ENCODE results near the gene TBCC. TPM values are rescaled to one million over a fixed set of nuclear protein-coding genes. Genes with fewer than 3 reads are reported as not detected.

Gene TBCC
- total and polyA plus RNA-seq, 7 experiments from 2014 or later, result 39.6 to 119 (median 73.5) TPM

GRCh38 chr6:42711930-42712329 is 34.0 kb downstream of the TBCC start:
- no peaks in the 10 kb centered on the region for H3K27me3 ChIP-seq (ENCODE audit: control insufficient read depth in 2 of 2, insufficient read depth in 2 of 2, low read length in 2 of 2)
- ChIA-PET POLR2A (no interaction called here), CTCF (no interaction called here)
- Mint-ChIP-seq H3K27ac (no peak overlapping the region), H3K4me1 (no peaks in the 10 kb centered on the region), H3K36me3 (peaks cover 0 to 1% (median 0%) of the 10 kb centered on the region in 5 donors), H3K27me3 (peaks cover 0 to 7% (median 0%) of the 10 kb centered on the region in 5 donors), H3K4me3 (no peak overlapping the region), H3K9me3 (peaks cover 0 to 7% (median 3%) of the 10 kb centered on the region in 11 donors)
- H3K9me3 ChIP-seq (ENCODE audit: control insufficient read depth in 2 of 3, low read length in 3 of 3), result peaks cover 0 to 5% (median 0%) of the 10 kb centered on the region in 3 experiments
- no peak overlapping the region for H3K4me3 ChIP-seq (ENCODE audit: low read length)
- H3K4me1 ChIP-seq (ENCODE audit: control insufficient read depth in 2 of 2, insufficient read depth in 2 of 2, low read length in 2 of 2), result no peaks in the 10 kb centered on the region
- ATAC-seq (no peak), DNase-seq (no peak)
- no peaks in the 10 kb centered on the region for H3K36me3 ChIP-seq (ENCODE audit: control insufficient read depth in 2 of 3, insufficient read depth in 3 of 3, low read length in 3 of 3)
- no peak overlapping the region for H3K27ac ChIP-seq (ENCODE audit: low read depth, low read length)
- intact Hi-C loops (cut with micrococcal nuclease), result no loop called here

- Histone ChIP-seq H3K27me3 (ENCODE audit: control insufficient read depth in 2 of 2, insufficient read depth in 2 of 2, low read length in 2 of 2) (no peaks in the 10 kb centered on the region), H3K4me1 (ENCODE audit: control insufficient read depth in 2 of 2, insufficient read depth in 2 of 2, low read length in 2 of 2) (no peaks in the 10 kb centered on the region), H3K9me3 (ENCODE audit: control insufficient read depth in 2 of 3, low read length in 3 of 3) (peaks cover 0 to 5% (median 0%) of the 10 kb centered on the region in 3 experiments), H3K27ac (ENCODE audit: low read depth, low read length) (no peak overlapping the region), H3K4me3 (ENCODE audit: low read length) (no peak overlapping the region), H3K36me3 (ENCODE audit: control insufficient read depth in 2 of 3, insufficient read depth in 3 of 3, low read length in 3 of 3) (no peaks in the 10 kb centered on the region)
- H3K27ac Mint-ChIP-seq, result no peak overlapping the region
- ATAC-seq (no peak), DNase-seq (no peak)
- H3K4me3 Mint-ChIP-seq, result no peak overlapping the region
- no peaks in the 10 kb centered on the region for H3K4me1 Mint-ChIP-seq
- intact Hi-C loops (cut with micrococcal nuclease), result no loop called here
- peaks cover 0 to 1% (median 0%) of the 10 kb centered on the region in 5 donors for H3K36me3 Mint-ChIP-seq
- H3K27me3 Mint-ChIP-seq, result peaks cover 0 to 7% (median 0%) of the 10 kb centered on the region in 5 donors
- ChIA-PET POLR2A (interaction anchor here (0.7 kb wide), 1 partner anchor 16 kb away, joined by 3 read pairs; no protein-coding TSS in a partner anchor), CTCF (no interaction called here)
- H3K9me3 Mint-ChIP-seq, result peaks cover 0 to 7% (median 3%) of the 10 kb centered on the region in 11 donors
Measured at GRCh38 chr6:42710316-42710715, 35.6 kb downstream of the TBCC start.

GRCh38 chr6:42709871-42710270 is 36.0 kb downstream of the TBCC start:
- Mint-ChIP-seq H3K4me1 (no peaks in the 10 kb centered on the region), H3K36me3 (peaks cover 0 to 1% (median 0%) of the 10 kb centered on the region in 5 donors), H3K4me3 (no peak overlapping the region), H3K27ac (no peak overlapping the region), H3K9me3 (peaks cover 0 to 7% (median 3%) of the 10 kb centered on the region in 11 donors), H3K27me3 (peaks cover 0 to 7% (median 0%) of the 10 kb centered on the region in 5 donors)
- Histone ChIP-seq H3K36me3 (ENCODE audit: control insufficient read depth in 2 of 3, insufficient read depth in 3 of 3, low read length in 3 of 3) (no peaks in the 10 kb centered on the region), H3K27ac (ENCODE audit: low read depth, low read length) (no peak overlapping the region), H3K27me3 (ENCODE audit: control insufficient read depth in 2 of 2, insufficient read depth in 2 of 2, low read length in 2 of 2) (no peaks in the 10 kb centered on the region), H3K9me3 (ENCODE audit: control insufficient read depth in 2 of 3, low read length in 3 of 3) (peaks cover 0 to 5% (median 0%) of the 10 kb centered on the region in 3 experiments), H3K4me3 (ENCODE audit: low read length) (no peak overlapping the region), H3K4me1 (ENCODE audit: control insufficient read depth in 2 of 2, insufficient read depth in 2 of 2, low read length in 2 of 2) (no peaks in the 10 kb centered on the region)
- intact Hi-C loops (cut with micrococcal nuclease), result no loop called here
- ATAC-seq (no peak), DNase-seq (no peak)
- ChIA-PET CTCF (interaction anchor here (0.6 kb wide), 1 partner anchor 64 kb away, joined by 4 read pairs; no protein-coding TSS in a partner anchor), POLR2A (interaction anchor here (0.7 kb wide), 1 partner anchor 17 kb away, joined by 3 read pairs; no protein-coding TSS in a partner anchor)

GRCh38 chr6:42708096-42708495 is 37.8 kb downstream of the TBCC start:
- no peak overlapping the region for H3K4me3 ChIP-seq (ENCODE audit: low read length)
- peaks cover 0 to 7% (median 0%) of the 10 kb centered on the region in 5 donors for H3K27me3 Mint-ChIP-seq
- H3K9me3 ChIP-seq (ENCODE audit: control insufficient read depth in 2 of 3, low read length in 3 of 3), result peaks cover 0 to 5% (median 0%) of the 10 kb centered on the region in 3 experiments
- H3K4me1 Mint-ChIP-seq, result peaks cover 0 to 2% (median 0%) of the 10 kb centered on the region in 7 donors
- H3K36me3 ChIP-seq (ENCODE audit: control insufficient read depth in 2 of 3, insufficient read depth in 3 of 3, low read length in 3 of 3), result no peaks in the 10 kb centered on the region
- no peak for DNase-seq
- H3K9me3 Mint-ChIP-seq, result peaks cover 0 to 7% (median 3%) of the 10 kb centered on the region in 11 donors
- H3K27ac Mint-ChIP-seq, result no peak overlapping the region
- peaks cover 0 to 1% (median 0%) of the 10 kb centered on the region in 5 donors for H3K36me3 Mint-ChIP-seq
- no peaks in the 10 kb centered on the region for H3K4me1 ChIP-seq (ENCODE audit: control insufficient read depth in 2 of 2, insufficient read depth in 2 of 2, low read length in 2 of 2)
- intact Hi-C loops (cut with micrococcal nuclease), result no loop called here
- no peaks in the 10 kb centered on the region for H3K27me3 ChIP-seq (ENCODE audit: control insufficient read depth in 2 of 2, insufficient read depth in 2 of 2, low read length in 2 of 2)
- ATAC-seq, result no peak
- POLR2A ChIA-PET, result interaction anchor here (1.5 kb wide), 1 partner anchor 61 kb away, joined by 3 read pairs; no protein-coding TSS in a partner anchor
- CTCF ChIA-PET, result no interaction called here
- no peak overlapping the region for H3K27ac ChIP-seq (ENCODE audit: low read depth, low read length)
- no peak overlapping the region for H3K4me3 Mint-ChIP-seq

- Mint-ChIP-seq H3K27ac (peak overlapping the region in 1 of 9 donors; percentile 24), H3K27me3 (peaks cover 0 to 7% (median 0%) of the 10 kb centered on the region in 5 donors)
- CTCF ChIA-PET, result no interaction called here
Measured at GRCh38 chr6:42707595-42707994, 38.3 kb downstream of the TBCC start.

GRCh38 chr6:42704937-42705374 is 40.9 kb downstream of the TBCC start:
- no peak overlapping the region for H3K27ac ChIP-seq (ENCODE audit: low read depth, low read length)
- intact Hi-C loops (cut with micrococcal nuclease), result no loop called here
- Mint-ChIP-seq H3K27me3 (peaks cover 0 to 7% (median 0%) of the 10 kb centered on the region in 5 donors), H3K27ac (no peak overlapping the region), H3K4me1 (peaks cover 0 to 2% (median 0%) of the 10 kb centered on the region in 7 donors), H3K4me3 (no peak overlapping the region), H3K36me3 (no peaks in the 10 kb centered on the region), H3K9me3 (no peaks in the 10 kb centered on the region)
- no peak overlapping the region for H3K4me3 ChIP-seq (ENCODE audit: low read length)
- no peaks in the 10 kb centered on the region for H3K36me3 ChIP-seq (ENCODE audit: control insufficient read depth in 2 of 3, insufficient read depth in 3 of 3, low read length in 3 of 3)
- CTCF ChIA-PET, result interaction anchor here (0.5 to 0.8 kb wide), 2 partner anchors 25 to 42 kb away, joined by 3 read pairs; no protein-coding TSS in a partner anchor
- H3K4me1 ChIP-seq (ENCODE audit: control insufficient read depth in 2 of 2, insufficient read depth in 2 of 2, low read length in 2 of 2), result no peaks in the 10 kb centered on the region
- H3K27me3 ChIP-seq (ENCODE audit: control insufficient read depth in 2 of 2, insufficient read depth in 2 of 2, low read length in 2 of 2), result no peaks in the 10 kb centered on the region
- POLR2A ChIA-PET, result interaction anchor here (0.6 to 0.8 kb wide), 2 partner anchors 22 to 145 kb away, joined by 4 read pairs; no protein-coding TSS in a partner anchor
- DNase-seq (no peak), ATAC-seq (no peak)
- H3K9me3 ChIP-seq (ENCODE audit: control insufficient read depth in 2 of 3, low read length in 3 of 3), result no peaks in the 10 kb centered on the region

More at GRCh38 chr6:42707595-42707994, 38.3 kb downstream of the TBCC start:
- Mint-ChIP-seq H3K36me3 (peaks cover 0 to 1% (median 0%) of the 10 kb centered on the region in 5 donors), H3K4me3 (no peak overlapping the region), H3K4me1 (peaks cover 0 to 2% (median 0%) of the 10 kb centered on the region in 7 donors), H3K9me3 (peaks cover 0 to 7% (median 3%) of the 10 kb centered on the region in 11 donors)
- POLR2A ChIA-PET, result interaction anchor here (1.5 kb wide), 1 partner anchor 62 kb away, joined by 3 read pairs; no protein-coding TSS in a partner anchor
- no peak overlapping the region for H3K4me3 ChIP-seq (ENCODE audit: low read length)
- peaks cover 0 to 5% (median 0%) of the 10 kb centered on the region in 3 experiments for H3K9me3 ChIP-seq (ENCODE audit: control insufficient read depth in 2 of 3, low read length in 3 of 3)
- H3K4me1 ChIP-seq (ENCODE audit: control insufficient read depth in 2 of 2, insufficient read depth in 2 of 2, low read length in 2 of 2), result no peaks in the 10 kb centered on the region
- intact Hi-C loops (cut with micrococcal nuclease), result no loop called here
- ATAC-seq, result no peak
- DNase-seq, result no peak
- H3K27me3 ChIP-seq (ENCODE audit: control insufficient read depth in 2 of 2, insufficient read depth in 2 of 2, low read length in 2 of 2), result no peaks in the 10 kb centered on the region
- H3K36me3 ChIP-seq (ENCODE audit: control insufficient read depth in 2 of 3, insufficient read depth in 3 of 3, low read length in 3 of 3), result no peaks in the 10 kb centered on the region
- no peak overlapping the region for H3K27ac ChIP-seq (ENCODE audit: low read depth, low read length)
